Natural killer cell treated with Interleukin-12 subunit alpha and Interleukin-12 subunit beta and Interleukin-15 and Interleukin-18, amount 100 ng/mL, for 72 hours (primary cell): Measurements from ENCODE around the gene GPRASP2. TPM values are rescaled to one million over a fixed set of nuclear protein-coding genes. Genes with fewer than 3 reads are reported as not detected.
"Not testable (repeated sequence)": the region's sequence is repeated elsewhere in the genome, so short reads cannot be mapped to it uniquely, and the experiment has no call there.

Experiments used
- ATAC-seq, 2 donors: fragments of 150-1000 bp; cut with Tn5 transposase in 1 of 2; sonication (Bioruptor Pico), chemical (Tn5 transposase) in 1 of 2; 2 replicates each; pipeline ENCODE4 v1.10.0; 2021
- DNase-seq: peaks from one replicate; pipeline ENCODE4 v3.0.0; 2022; ENCODE audit warnings: low spot score
- H3K27ac Mint-ChIP-seq, 2 donors: 1 replicate in 1 of 2; 2 replicates in 1 of 2; pipeline ENCODE4 v1.8.0; 2022; ENCODE audit warnings: mixed read lengths in 2 of 2, mild to moderate bottlenecking in 1 of 2, moderate library complexity in 1 of 2
- H3K27me3 Mint-ChIP-seq, 2 donors: 1 replicate in 1 of 2; 2 replicates in 1 of 2; pipeline ENCODE4 v1.8.0; 2022; ENCODE audit warnings: mixed read lengths in 2 of 2
- H3K36me3 Mint-ChIP-seq: one replicate; pipeline ENCODE4 v1.8.0; 2022; ENCODE audit warnings: mixed read lengths
- H3K4me1 Mint-ChIP-seq, 2 donors: 1 replicate in 1 of 2; 2 replicates in 1 of 2; pipeline ENCODE4 v1.8.0; 2022; ENCODE audit warnings: low read depth in 2 of 2, mixed read lengths in 2 of 2, mild to moderate bottlenecking in 1 of 2
- H3K4me3 Mint-ChIP-seq: one replicate; pipeline ENCODE4 v1.8.0; 2022; ENCODE audit warnings: mixed read lengths
- H3K9me3 Mint-ChIP-seq: 2 replicates; pipeline ENCODE4 v1.8.0; 2022; ENCODE audit warnings: mixed read lengths
- total RNA-seq, 2 donors: library from RNA; stranded (reverse); gene quantifications; one replicate each; pipeline ENCODE4 v1.2.3, GENCODE V29; 2022

The GPRASP2 gene
- total RNA-seq, 2 donors from 2014 or later: 0.48 TPM; not detected in 1

DNA sequence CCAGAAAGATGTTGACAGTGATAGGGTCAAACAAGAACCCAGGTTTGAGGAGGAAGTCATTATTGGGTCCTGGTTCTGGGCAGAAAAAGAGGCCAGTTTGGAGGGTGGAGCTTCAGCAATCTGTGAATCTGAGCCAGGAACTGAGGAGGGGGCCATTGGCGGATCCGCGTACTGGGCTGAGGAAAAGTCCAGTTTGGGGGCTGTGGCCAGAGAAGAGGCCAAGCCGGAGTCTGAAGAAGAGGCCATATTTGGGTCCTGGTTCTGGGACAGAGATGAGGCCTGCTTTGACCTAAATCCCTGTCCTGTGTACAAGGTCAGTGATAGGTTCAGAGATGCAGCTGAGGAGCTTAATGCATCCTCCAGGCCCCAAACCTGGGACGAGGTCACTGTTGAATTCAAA, 3.7 kb downstream of the GPRASP2 start:
- Mint-ChIP-seq H3K27me3 (peaks cover 5 to 10% of the 10 kb centered on the region in 2 donors), H3K27ac (no peak overlapping the region), H3K4me3 (no peak overlapping the region), H3K36me3 (no peaks in the 10 kb centered on the region), H3K4me1 (peaks cover 7 to 10% of the 10 kb centered on the region in 2 donors), H3K9me3 (no peaks in the 10 kb centered on the region)
- DNase-seq (no peak), ATAC-seq (no peak)

DNA sequence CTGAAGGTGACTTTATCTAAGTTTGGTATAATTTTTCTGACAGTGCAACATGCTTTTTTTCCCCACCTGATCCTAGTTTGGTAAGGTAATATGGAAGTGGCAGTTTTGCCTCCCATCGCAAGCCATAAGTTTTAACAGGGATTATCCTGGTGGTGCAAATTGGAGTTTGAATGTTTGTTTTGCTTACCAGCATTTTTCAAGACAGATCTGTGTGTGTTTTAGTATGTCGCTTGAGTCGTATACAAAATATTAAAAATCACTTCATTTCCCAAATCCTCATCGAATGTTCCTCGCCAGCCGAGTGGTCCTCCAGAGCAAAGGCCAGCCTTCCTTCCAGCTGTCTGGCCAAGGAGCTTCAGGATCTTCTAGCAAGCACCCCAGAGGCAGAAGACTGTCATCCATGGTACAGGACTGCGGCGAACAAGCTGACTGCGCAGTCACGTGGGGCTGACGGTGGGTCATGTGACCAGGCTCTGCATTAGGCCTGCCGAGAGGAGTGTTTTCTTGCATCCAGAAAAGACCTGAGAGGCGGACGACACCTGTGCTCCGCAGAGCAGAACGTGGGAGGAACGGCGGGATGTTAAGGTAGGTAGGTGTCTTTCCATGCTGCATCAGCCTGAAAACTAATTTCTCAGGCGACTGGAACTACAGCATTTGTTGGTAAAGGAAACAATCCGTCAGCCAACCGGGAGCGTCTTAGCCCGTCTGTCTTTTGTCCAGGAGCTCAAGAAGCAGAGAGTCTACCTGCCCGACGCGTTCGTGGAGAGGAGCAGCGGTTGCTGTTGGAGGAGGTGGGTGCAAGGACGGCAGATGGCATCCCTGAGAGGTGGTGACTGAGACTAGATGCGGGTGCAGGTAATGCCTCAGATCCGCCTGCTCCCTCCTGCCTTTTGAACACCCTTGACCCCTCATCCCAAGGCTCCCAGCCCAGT, 8.3 kb downstream of the GPRASP2 start, which contains the start of gene GPRASP3:
GPRASP3 (plus strand) TSS at position 507 of the 932 bp plus-strand sequence. CDS start 28,253 bp downstream, outside the sequence.
- no peaks in the 10 kb centered on the region for H3K9me3 Mint-ChIP-seq

DNA sequence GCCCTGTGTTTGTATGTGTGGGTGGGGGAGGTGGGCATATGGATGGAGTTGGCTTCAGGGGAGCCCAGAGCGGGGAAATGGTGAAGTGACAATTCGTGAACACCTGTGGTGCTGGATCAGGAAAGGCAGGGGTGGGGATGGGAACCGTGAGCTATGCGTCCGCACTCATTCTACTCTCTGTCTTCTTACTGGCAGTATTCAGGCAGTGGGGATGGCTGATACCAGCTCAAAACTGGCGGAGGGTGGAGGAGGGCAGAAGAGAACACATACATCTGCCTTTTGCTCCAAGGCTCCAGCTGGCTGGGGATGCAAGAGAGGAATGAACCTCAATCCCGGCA, 8.9 kb downstream of the GPRASP2 start:
- peak in 1 of 2 donors; percentile 9 for ATAC-seq
- H3K36me3 Mint-ChIP-seq, H3K9me3 Mint-ChIP-seq, H3K4me1 Mint-ChIP-seq, H3K27me3 Mint-ChIP-seq, DNase-seq, H3K27ac Mint-ChIP-seq: not testable (repeated sequence)
- peak overlapping the region; percentile 87 for H3K4me3 Mint-ChIP-seq

More for the DNA sequence above, 8.3 kb downstream of the GPRASP2 start, which contains the start of gene GPRASP3:
- H3K4me3 Mint-ChIP-seq: peak within 1 kb of the TSS; percentile 87
- peak within 1 kb of the TSS; percentile 8 to 77 for H3K27ac Mint-ChIP-seq
- H3K4me1 Mint-ChIP-seq: peaks cover 5 to 7% of the 10 kb centered on the region in 2 donors
- ATAC-seq (peak; percentile 91 to 93), DNase-seq (peak; percentile 86)
- peaks cover 0 to 10% of the 10 kb centered on the region in 2 donors for H3K27me3 Mint-ChIP-seq
- H3K36me3 Mint-ChIP-seq: no peaks in the 10 kb centered on the region

DNA sequence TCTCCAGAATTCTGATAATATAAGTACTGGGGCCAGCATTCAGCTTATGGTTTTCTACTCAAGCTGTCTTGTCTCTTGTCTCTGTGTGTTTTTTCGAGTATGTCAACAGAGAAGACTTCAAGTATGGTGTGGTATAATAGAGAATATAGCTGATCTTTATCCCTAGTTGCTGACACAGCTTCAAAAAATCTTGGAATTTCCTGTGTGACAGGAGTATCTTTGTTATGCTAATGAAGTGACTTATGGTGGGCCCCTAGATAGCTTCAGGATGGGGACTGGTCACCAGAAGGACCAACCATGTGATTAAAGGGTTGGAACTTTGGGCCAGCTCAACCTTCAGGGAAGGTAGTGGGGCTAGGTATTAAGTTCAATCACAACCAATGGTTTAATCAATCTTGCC, 11.2 kb downstream of the GPRASP2 start:
- H3K9me3 Mint-ChIP-seq: no peaks in the 10 kb centered on the region
- DNase-seq (no peak), ATAC-seq (no peak)
- no peaks in the 10 kb centered on the region for H3K36me3 Mint-ChIP-seq
- H3K27me3 Mint-ChIP-seq: peaks cover 0 to 8% of the 10 kb centered on the region in 2 donors
- H3K27ac Mint-ChIP-seq: no peak overlapping the region
- H3K4me3 Mint-ChIP-seq: no peak overlapping the region
- peaks cover 5 to 7% of the 10 kb centered on the region in 2 donors for H3K4me1 Mint-ChIP-seq

DNA sequence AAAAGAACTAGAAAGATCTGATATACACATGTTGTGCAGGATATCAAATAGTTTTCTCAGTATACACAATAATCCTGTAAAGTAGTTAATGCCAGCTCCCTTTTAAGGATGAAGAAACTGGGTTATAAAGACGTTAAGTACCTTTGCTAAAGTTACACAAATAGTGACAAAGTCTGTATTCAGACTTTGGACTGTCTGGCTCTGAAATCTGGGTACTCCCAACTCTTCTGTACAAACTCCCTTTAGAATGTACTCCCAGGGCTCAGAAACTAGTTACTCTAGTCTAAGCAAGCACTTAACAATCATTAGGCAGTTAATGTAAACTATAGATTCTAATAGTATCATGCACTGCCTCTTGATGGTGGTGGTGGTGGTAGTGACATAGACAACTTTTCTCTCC, 15.5 kb downstream of the GPRASP2 start:
- H3K9me3 Mint-ChIP-seq: no peaks in the 10 kb centered on the region
- peaks cover 0 to 2% of the 10 kb centered on the region in 2 donors for H3K27me3 Mint-ChIP-seq
- H3K4me1 Mint-ChIP-seq: no peaks in the 10 kb centered on the region
- ATAC-seq (no peak), DNase-seq (no peak)
- no peak overlapping the region for H3K4me3 Mint-ChIP-seq
- no peaks in the 10 kb centered on the region for H3K36me3 Mint-ChIP-seq
- H3K27ac Mint-ChIP-seq: no peak overlapping the region

DNA sequence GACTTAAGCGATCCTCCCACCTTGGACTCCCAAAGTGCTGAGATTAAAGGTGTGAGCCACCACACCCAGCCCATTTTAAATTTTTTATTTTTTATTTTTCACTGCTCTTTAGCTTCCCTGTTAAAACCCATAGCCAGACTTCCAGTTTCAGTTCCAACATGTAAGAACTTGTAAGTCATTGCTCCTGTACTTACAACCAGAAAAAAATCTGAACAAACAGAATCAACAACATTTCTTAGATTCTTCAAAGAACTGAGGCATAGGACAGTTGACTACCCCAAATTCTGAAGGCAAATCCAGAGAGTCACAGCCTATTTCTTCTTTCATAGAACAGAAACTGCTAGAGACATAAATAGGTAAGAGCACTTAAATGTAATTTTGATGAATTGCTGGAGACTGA, 16.4 kb downstream of the GPRASP2 start:
- H3K4me1 Mint-ChIP-seq: no peaks in the 10 kb centered on the region
- no peaks in the 10 kb centered on the region for H3K9me3 Mint-ChIP-seq
- ATAC-seq (no peak), DNase-seq (no peak)
- H3K27ac Mint-ChIP-seq: no peak overlapping the region
- no peaks in the 10 kb centered on the region for H3K36me3 Mint-ChIP-seq
- H3K4me3 Mint-ChIP-seq: no peak overlapping the region
- peaks cover 0 to 4% of the 10 kb centered on the region in 2 donors for H3K27me3 Mint-ChIP-seq

DNA sequence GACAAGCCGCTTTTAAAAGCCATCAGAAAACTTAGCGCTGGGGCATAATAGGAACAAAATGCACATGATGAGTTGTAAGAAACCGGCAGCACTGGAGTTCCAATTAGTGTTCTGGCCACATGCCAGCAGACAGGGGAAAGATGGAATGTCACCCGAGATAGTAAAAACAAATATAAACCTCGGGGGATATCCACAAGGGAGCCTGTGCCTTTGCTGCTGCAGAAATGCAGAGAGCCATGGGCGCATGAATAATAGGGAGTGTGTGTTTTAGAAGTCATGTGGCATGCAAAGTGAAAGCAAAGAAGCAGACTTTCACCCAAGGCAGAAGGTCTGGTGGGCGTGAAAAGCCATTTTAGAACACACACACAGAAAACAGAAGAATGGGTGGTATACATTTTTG, 27.4 kb downstream of the GPRASP2 start:
- H3K36me3 Mint-ChIP-seq: no peaks in the 10 kb centered on the region
- H3K9me3 Mint-ChIP-seq: no peaks in the 10 kb centered on the region
- no peaks in the 10 kb centered on the region for H3K4me1 Mint-ChIP-seq
- ATAC-seq (no peak), DNase-seq (no peak)
- H3K27me3 Mint-ChIP-seq: peaks cover 0 to 7% of the 10 kb centered on the region in 2 donors
- H3K4me3 Mint-ChIP-seq: no peak overlapping the region
- H3K27ac Mint-ChIP-seq: no peak overlapping the region

DNA sequence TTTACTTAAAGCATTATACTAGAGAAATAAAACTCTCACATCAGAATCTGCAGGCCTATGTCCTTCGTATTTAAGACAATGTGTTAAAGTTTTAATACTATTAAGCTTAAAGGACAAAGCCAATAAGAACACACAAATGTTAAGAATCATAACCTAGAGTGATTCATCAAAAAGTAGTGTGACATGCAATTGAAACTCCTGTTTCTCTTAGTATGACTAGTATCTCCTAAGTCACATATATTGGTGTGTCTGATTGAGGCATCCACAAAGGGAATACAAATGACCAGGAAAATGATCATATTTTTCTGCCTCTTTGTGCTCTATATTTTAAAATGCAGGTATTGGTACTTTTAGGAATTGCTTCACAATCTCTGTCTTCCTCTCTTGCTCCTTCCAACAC, 32.1 kb downstream of the GPRASP2 start:
- ATAC-seq (no peak), DNase-seq (no peak)
- H3K4me3 Mint-ChIP-seq: no peak overlapping the region
- peaks cover 0 to 12% of the 10 kb centered on the region in 2 donors for H3K27me3 Mint-ChIP-seq
- H3K4me1 Mint-ChIP-seq: peaks cover 0 to 4% of the 10 kb centered on the region in 2 donors
- H3K36me3 Mint-ChIP-seq: no peaks in the 10 kb centered on the region
- H3K9me3 Mint-ChIP-seq: no peaks in the 10 kb centered on the region
- no peak overlapping the region for H3K27ac Mint-ChIP-seq

DNA sequence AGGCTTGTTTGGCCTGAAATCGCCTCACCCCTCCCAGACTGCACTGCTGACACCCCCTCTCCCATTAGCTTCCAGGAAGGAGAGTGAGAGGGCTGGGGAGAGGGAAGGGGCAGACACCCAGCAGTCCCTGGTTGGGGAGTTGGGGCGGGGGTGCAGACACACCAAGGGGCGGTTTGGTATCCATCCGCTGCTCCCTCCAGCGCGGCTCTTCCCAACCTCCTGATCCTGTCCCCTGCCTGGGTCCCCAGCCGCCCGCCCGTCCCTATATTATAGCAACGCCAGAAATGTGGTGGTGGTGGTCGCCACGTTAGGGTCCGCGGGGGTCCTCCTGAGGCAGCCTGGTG, 33.2 kb downstream of the GPRASP2 start:
- Mint-ChIP-seq H3K4me3 (peak overlapping the region; percentile 70), H3K36me3 (no peaks in the 10 kb centered on the region), H3K4me1 (peaks cover 0 to 4% of the 10 kb centered on the region in 2 donors), H3K27ac (no peak overlapping the region), H3K9me3 (no peaks in the 10 kb centered on the region), H3K27me3 (peaks cover 0 to 12% of the 10 kb centered on the region in 2 donors)
- ATAC-seq (no peak), DNase-seq (no peak)

DNA sequence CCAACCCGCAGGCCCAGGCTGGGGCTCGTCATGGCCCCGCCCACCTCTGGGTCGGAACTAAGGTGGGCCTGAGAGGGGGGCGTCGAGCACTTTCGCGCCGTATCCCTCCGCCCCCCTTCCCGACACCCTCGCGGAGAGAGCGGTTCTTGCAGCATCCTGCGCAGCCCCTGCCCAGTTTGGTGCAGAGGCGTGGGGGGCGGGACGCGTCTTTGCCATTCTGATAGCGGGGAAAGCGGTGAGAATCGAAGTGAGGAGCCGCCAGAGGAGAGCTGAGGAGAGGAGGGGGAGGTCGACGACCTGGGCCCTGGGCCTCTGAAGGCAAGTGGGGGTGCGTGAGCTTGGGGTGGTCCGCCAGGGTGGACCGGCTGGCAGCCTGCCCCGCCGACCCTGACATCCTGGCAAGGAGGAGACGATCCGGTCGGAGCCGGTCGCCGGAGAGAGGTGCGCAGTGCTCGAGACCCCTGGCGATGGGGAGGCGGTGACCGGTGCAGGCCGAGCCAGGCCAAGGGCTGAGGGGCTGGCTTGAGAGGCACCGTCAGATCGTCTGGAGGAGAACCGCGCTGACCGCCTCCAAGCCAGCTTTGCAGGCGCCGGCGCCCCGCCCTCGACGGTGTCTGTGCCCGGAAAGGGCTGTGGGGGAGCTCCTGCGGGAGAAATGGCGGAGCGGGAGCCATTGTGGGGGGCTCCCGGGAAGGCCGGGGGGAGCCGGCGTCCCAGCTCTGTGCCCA, 33.8 kb downstream of the GPRASP2 start:
- peak overlapping the region; percentile 70 for H3K4me3 Mint-ChIP-seq
- peak; percentile 66 to 74 for ATAC-seq
- peaks cover 0 to 12% of the 10 kb centered on the region in 2 donors for H3K27me3 Mint-ChIP-seq
- H3K4me1 Mint-ChIP-seq: peaks cover 0 to 4% of the 10 kb centered on the region in 2 donors
- H3K27ac Mint-ChIP-seq: no peak overlapping the region
- H3K36me3 Mint-ChIP-seq: no peaks in the 10 kb centered on the region
- DNase-seq: peak; percentile 63
- H3K9me3 Mint-ChIP-seq: no peaks in the 10 kb centered on the region

DNA sequence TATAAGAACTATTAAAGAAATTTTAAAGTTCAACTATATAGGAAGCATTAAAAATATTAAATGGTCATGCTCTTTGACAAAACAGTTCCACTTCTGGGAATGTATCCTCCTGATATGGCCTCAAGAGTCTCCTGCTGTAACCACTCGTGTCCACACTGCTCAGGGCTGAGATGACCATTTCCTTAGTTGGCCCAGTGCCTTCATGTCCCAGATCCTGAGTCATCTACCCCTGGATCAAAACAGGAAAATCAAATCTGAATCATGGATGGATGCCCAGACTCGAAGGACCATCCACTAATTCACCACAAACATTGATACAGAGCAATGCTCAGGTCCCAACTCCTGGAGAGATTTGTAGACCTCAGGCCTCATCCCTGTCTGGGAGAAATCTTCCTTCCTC, 53.0 kb downstream of the GPRASP2 start:
- no peaks in the 10 kb centered on the region for H3K36me3 Mint-ChIP-seq
- H3K27ac Mint-ChIP-seq: no peak overlapping the region
- ATAC-seq (no peak), DNase-seq (no peak)
- H3K4me1 Mint-ChIP-seq: peaks cover 9% of the 10 kb centered on the region in 2 donors
- peaks cover 0 to 5% of the 10 kb centered on the region in 2 donors for H3K27me3 Mint-ChIP-seq
- H3K4me3 Mint-ChIP-seq: no peak overlapping the region
- H3K9me3 Mint-ChIP-seq: no peaks in the 10 kb centered on the region

DNA sequence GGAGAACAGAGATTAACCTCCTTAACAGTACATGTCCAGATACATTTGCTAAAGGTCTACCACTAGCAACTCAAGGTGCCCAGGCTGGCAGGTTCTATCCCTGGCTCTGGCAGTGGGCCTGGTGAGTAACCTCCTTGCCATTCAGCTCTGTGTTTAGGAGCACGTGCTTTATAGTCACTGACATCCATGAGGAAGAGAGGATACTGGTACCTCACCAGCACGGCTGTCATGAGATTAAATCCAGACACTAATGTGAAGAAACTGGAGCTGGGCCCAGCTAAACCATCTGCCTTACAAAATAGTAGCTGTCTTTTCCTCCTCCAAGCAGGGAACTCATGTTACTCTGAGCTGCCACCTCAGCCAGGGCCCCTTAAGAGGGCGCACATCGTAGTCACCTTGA, 53.6 kb downstream of the GPRASP2 start:
- H3K27me3 Mint-ChIP-seq: peaks cover 0 to 5% of the 10 kb centered on the region in 2 donors
- ATAC-seq (no peak), DNase-seq (no peak)
- peaks cover 9 to 10% of the 10 kb centered on the region in 2 donors for H3K4me1 Mint-ChIP-seq
- H3K27ac Mint-ChIP-seq: no peak overlapping the region
- H3K4me3 Mint-ChIP-seq: no peak overlapping the region
- H3K36me3 Mint-ChIP-seq: no peaks in the 10 kb centered on the region
- no peaks in the 10 kb centered on the region for H3K9me3 Mint-ChIP-seq

DNA sequence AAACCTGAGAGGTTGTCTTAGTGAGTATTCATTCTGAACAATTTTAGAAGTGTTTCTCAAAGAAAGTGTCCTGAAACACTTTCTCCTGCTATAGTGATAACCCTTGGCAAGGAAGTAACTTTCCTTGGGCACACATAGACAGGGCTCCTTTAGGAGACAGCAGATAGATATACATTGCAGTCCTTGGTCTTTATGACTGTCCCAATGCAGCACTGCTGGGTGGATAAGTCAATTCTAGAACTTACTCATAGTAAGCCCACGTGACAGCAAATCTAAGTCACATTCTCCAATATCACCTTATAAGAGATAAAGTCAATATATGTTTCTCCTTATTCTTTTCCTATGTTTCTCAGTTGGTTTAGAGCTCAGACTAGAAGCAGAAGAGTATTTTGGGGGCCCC, 55.0 kb downstream of the GPRASP2 start:
- Mint-ChIP-seq H3K4me3 (no peak overlapping the region), H3K9me3 (no peaks in the 10 kb centered on the region), H3K27ac (no peak overlapping the region), H3K27me3 (peaks cover 0 to 5% of the 10 kb centered on the region in 2 donors), H3K36me3 (no peaks in the 10 kb centered on the region), H3K4me1 (peaks cover 9 to 13% of the 10 kb centered on the region in 2 donors)
- peak in 1 of 2 donors; percentile 57 for ATAC-seq
- DNase-seq: no peak
